Measurements from ENCODE around the gene VIPR1.
"Not testable (repeated sequence)": the region's sequence is repeated elsewhere in the genome, so short reads cannot be mapped to it uniquely, and the experiment has no call there.

The VIPR1 gene

GRCh38 chr3:42537350-42537749 is 34.9 kb downstream of the VIPR1 start:
- no peak for DNase-seq

GRCh38 chr3:42539871-42540714 is 37.6 kb downstream of the VIPR1 start:
- DNase-seq = peak; percentile 6

GRCh38 chr3:42541079-42541478 is 38.6 kb downstream of the VIPR1 start:
- no peak for DNase-seq

- DNase-seq = no peak
Observed at GRCh38 chr3:42544492-42545283, 42.2 kb downstream of the VIPR1 start.

- DNase-seq = no peak
Observed at GRCh38 chr3:42545284-42545900, 42.9 kb downstream of the VIPR1 start.

GRCh38 chr3:42546691-42547213 is 44.3 kb downstream of the VIPR1 start:
- no peak for DNase-seq

GRCh38 chr3:42547401-42547945 is 45.0 kb downstream of the VIPR1 start:
- no peak for DNase-seq

- DNase-seq = no peak
Observed at GRCh38 chr3:42549131-42549530, 46.7 kb downstream of the VIPR1 start.

GRCh38 chr3:42550250-42550649 is 47.8 kb downstream of the VIPR1 start:
- no peak for DNase-seq

- no peak for DNase-seq
Observed at GRCh38 chr3:42552830-42553229, 50.4 kb downstream of the VIPR1 start.

GRCh38 chr3:42556089-42556632 is 53.7 kb downstream of the VIPR1 start:
- no peak for DNase-seq

- DNase-seq = not testable (repeated sequence)
Observed at GRCh38 chr3:42556817-42557216, 54.4 kb downstream of the VIPR1 start.

GRCh38 chr3:42557854-42558253 is 55.4 kb downstream of the VIPR1 start:
- no peak for DNase-seq

GRCh38 chr3:42562047-42562907 is 59.8 kb downstream of the VIPR1 start:
- no peak for DNase-seq

- no peak for DNase-seq
Observed at GRCh38 chr3:42569593-42570142, 67.2 kb downstream of the VIPR1 start.

GRCh38 chr3:42572278-42572677 is 69.8 kb downstream of the VIPR1 start:
- peak; percentile 16 for DNase-seq

GRCh38 chr3:42575137-42575741 is 72.8 kb downstream of the VIPR1 start:
- no peak for DNase-seq

GRCh38 chr3:42578054-42578453 is 75.6 kb downstream of the VIPR1 start:
- DNase-seq = no peak

GRCh38 chr3:42579346-42579745 is 76.9 kb downstream of the VIPR1 start:
- DNase-seq = not testable (repeated sequence)

GRCh38 chr3:42581400-42581708 is 78.9 kb downstream of the VIPR1 start:
- no peak for DNase-seq

Data from NCI-H526 treated with DMSO at 0.1 percent for 48 hours (cell line).